ENCODE results near the gene ANKRD11.
"Not testable (repeated sequence)": the region's sequence is repeated elsewhere in the genome, so short reads cannot be mapped to it uniquely, and the experiment has no call there.

ANKRD11 gene

GRCh38 chr16:89277049-89277448, 213.3 kb downstream of the ANKRD11 start:
- FAIRE-seq, result no peak

- FAIRE-seq, result no peak
These were observed 214.3 kb downstream of the ANKRD11 start for GRCh38 chr16:89275837-89276720.

GRCh38 chr16:89275284-89275584, 215.1 kb downstream of the ANKRD11 start:
- no peak for FAIRE-seq

- FAIRE-seq, result no peak
These were observed 215.6 kb downstream of the ANKRD11 start for GRCh38 chr16:89274561-89275283.

- no peak for FAIRE-seq
These were observed 216.5 kb downstream of the ANKRD11 start for GRCh38 chr16:89273741-89274472.

GRCh38 chr16:89272631-89273030, 217.7 kb downstream of the ANKRD11 start:
- FAIRE-seq, result no peak

GRCh38 chr16:89270666-89271345, 219.6 kb downstream of the ANKRD11 start:
- no peak for FAIRE-seq

GRCh38 chr16:89269805-89270665, 220.3 kb downstream of the ANKRD11 start:
- no peak for FAIRE-seq

GRCh38 chr16:89268987-89269735, 221.2 kb downstream of the ANKRD11 start:
- FAIRE-seq, result no peak

- no peak for FAIRE-seq
These were observed 221.8 kb downstream of the ANKRD11 start for GRCh38 chr16:89268585-89268984.

GRCh38 chr16:89267746-89268145, 222.6 kb downstream of the ANKRD11 start:
- not testable (repeated sequence) for FAIRE-seq

GRCh38 chr16:89266521-89267134, 223.7 kb downstream of the ANKRD11 start:
- no peak for FAIRE-seq

- FAIRE-seq, result no peak
These were observed 224.7 kb downstream of the ANKRD11 start for GRCh38 chr16:89265647-89266046.

- FAIRE-seq, result no peak
These were observed 225.4 kb downstream of the ANKRD11 start for GRCh38 chr16:89264800-89265550.

GRCh38 chr16:89261691-89262563, 228.4 kb downstream of the ANKRD11 start:
- no peak for FAIRE-seq

- not testable (repeated sequence) for FAIRE-seq
These were observed 230.5 kb downstream of the ANKRD11 start for GRCh38 chr16:89259901-89260300.

GRCh38 chr16:89257757-89258465, 232.4 kb downstream of the ANKRD11 start:
- FAIRE-seq, result no peak

GRCh38 chr16:89257281-89257731, 233.1 kb downstream of the ANKRD11 start:
- FAIRE-seq, result no peak

Data from colon (tissue), 2 donors.